Body of pancreas (tissue), 4 donors: ENCODE measurements around the gene ULK1. TPM values are rescaled to one million over a fixed set of nuclear protein-coding genes. Genes with fewer than 3 reads are reported as not detected.

Experiments used
- ATAC-seq: fragments of 150-250 bp; one replicate; pipeline ENCODE4 v1.9.1; 2016
- DNase-seq, 4 donors: peaks; one replicate each; pipeline ENCODE4 v3.0.0-alpha.2; 2019
- H3K27ac ChIP-seq, 4 donors: fragments of 200-600 bp; sonication (generic); 1 replicate in 3 of 4; 2 replicates in 1 of 4; pipeline versions ENCODE4 v1.5.1 to v1.6.1; 2016 to 2019; ENCODE audit warnings: mild to moderate bottlenecking in 1 of 4, mixed read lengths in 1 of 4, moderate library complexity in 1 of 4
- H3K27me3 ChIP-seq, 2 donors: fragments of 200-600 bp; sonication (generic); one replicate each; pipeline ENCODE4 v1.6.0; 2016; ENCODE audit warnings: mild to moderate bottlenecking in 1 of 2
- H3K36me3 ChIP-seq, 2 donors: fragments of 200-600 bp; sonication (generic); replicated peaks in 1 of 2; 2 replicates each; pipeline ENCODE4 v1.5.1; 2016; ENCODE audit warnings: low read depth in 2 of 2; ENCODE audit not compliant: insufficient read depth in 1 of 2
- H3K4me1 ChIP-seq: fragments of 200-600 bp; sonication (generic); one replicate; pipeline ENCODE4 v1.6.0; 2016
- H3K4me3 ChIP-seq, 2 donors: fragments of 200-600 bp; sonication (generic); 1 replicate in 1 of 2; 2 replicates in 1 of 2; pipeline ENCODE4 v1.5.1; 2016 to 2019
- H3K9me3 ChIP-seq, 3 donors: fragments of 200-600 bp; sonication (generic); 1 replicate in 2 of 3; 2 replicates in 1 of 3; pipeline ENCODE4 v1.5.1; 2016
- CTCF ChIP-seq, 7 experiments: fragments of 450-650 bp in 4 of 7; fragments of 200-600 bp in 3 of 7; sonication (generic) in 3 of 7; IDR thresholded peaks; one replicate each; pipeline ENCODE4 v1.5.1; 2016 to 2019; ENCODE audit warnings: antibody characterized with exemption in 7 of 7
- POLR2A ChIP-seq, 3 donors: fragments of 450-650 bp; IDR thresholded peaks; one replicate each; pipeline ENCODE4 v1.6.1; 2016; ENCODE audit warnings: antibody characterized with exemption in 3 of 3, mild to moderate bottlenecking in 2 of 3
- WGBS, 2 donors: methylation state at CpG; one replicate each; pipeline ENCODE4 v1.1.5; 2017; 5-methylcytosine and 5-hydroxymethylcytosine counted together
- intact Hi-C: fragments of 100-400 bp; cut with DNase I; formaldehyde crosslinking; loops from one replicate; pipeline ENCODE4 v1.15.1; 2023
- total RNA-seq, 2 donors: library from RNA; depleted of rRNA; stranded (reverse); fragments of >200 nt; gene quantifications; one replicate each; pipeline ENCODE4 v1.1.0, GENCODE V29; 2016

Gene ULK1
- total RNA-seq, 2 donors from 2014 or later: 29.1 to 59.3 TPM

- Histone ChIP-seq H3K4me1 (no peaks in the 10 kb centered on the region), H3K9me3 (no peaks in the 10 kb centered on the region), H3K4me3 (no peak overlapping the region), H3K36me3 (no peaks in the 10 kb centered on the region), H3K27me3 (no peaks in the 10 kb centered on the region), H3K27ac (no peak overlapping the region)
- no peak for ATAC-seq
- no peak for DNase-seq
- intact Hi-C loops: loop anchor here (10.0 kb wide), 1 partner anchor 137 kb away; no protein-coding TSS in a partner anchor
- TF ChIP-seq CTCF (IDR thresholded peaks at IDR 0.05) (no peak), POLR2A (IDR thresholded peaks at IDR 0.05) (no peak)
- 72 to 76% methylated on average over 19 to 20 of the region's 21 CpGs for WGBS, 2 donors
Observed at GRCh38 chr12:131857908-131858850, 36.2 kb upstream of the ULK1 start.

GRCh38 chr12:131860472-131861260 lies 33.8 kb upstream of the ULK1 start:
- DNase-seq: peak in 3 of 4 donors; percentile 22 to 38 (median 36)
- Histone ChIP-seq H3K27ac (no peak overlapping the region), H3K36me3 (no peaks in the 10 kb centered on the region), H3K4me1 (no peaks in the 10 kb centered on the region), H3K27me3 (no peaks in the 10 kb centered on the region), H3K4me3 (no peak overlapping the region), H3K9me3 (no peaks in the 10 kb centered on the region)
- ATAC-seq: no peak
- intact Hi-C loops: no loop called here
- WGBS, 2 donors: 31 to 33% methylated on average over 7 to 22 of the region's 22 CpGs
- TF ChIP-seq POLR2A (IDR thresholded peaks at IDR 0.05) (no peak), CTCF (IDR thresholded peaks at IDR 0.05) (no peak)

GRCh38 chr12:131861261-131862083 lies 33.0 kb upstream of the ULK1 start:
- Histone ChIP-seq H3K9me3 (no peaks in the 10 kb centered on the region), H3K27ac (no peak overlapping the region), H3K27me3 (no peaks in the 10 kb centered on the region), H3K4me3 (no peak overlapping the region), H3K4me1 (no peaks in the 10 kb centered on the region), H3K36me3 (no peaks in the 10 kb centered on the region)
- DNase-seq (no peak), ATAC-seq (no peak)
- 81 to 87% methylated on average over 8 to 12 of the region's 12 CpGs for WGBS, 2 donors
- TF ChIP-seq CTCF (IDR thresholded peaks at IDR 0.05) (no peak), POLR2A (IDR thresholded peaks at IDR 0.05) (no peak)
- intact Hi-C loops: no loop called here

- DNase-seq: no peak
- Histone ChIP-seq H3K36me3 (no peaks in the 10 kb centered on the region), H3K27ac (no peak overlapping the region), H3K9me3 (no peaks in the 10 kb centered on the region), H3K27me3 (no peaks in the 10 kb centered on the region), H3K4me1 (no peaks in the 10 kb centered on the region), H3K4me3 (no peak overlapping the region)
- WGBS, 2 donors: 47 to 57% methylated on average over 4 of the region's 4 CpGs
- ATAC-seq: no peak
- intact Hi-C loops: no loop called here
- no peak for TF ChIP-seq POLR2A (IDR thresholded peaks at IDR 0.05)
- no peak for TF ChIP-seq CTCF (IDR thresholded peaks at IDR 0.05)
Observed at GRCh38 chr12:131862084-131862441, 32.4 kb upstream of the ULK1 start.
